GM12878 (cell line): ENCODE results near the gene MOCOS. TPM values are rescaled to one million over a fixed set of nuclear protein-coding genes. Genes with fewer than 3 reads are reported as not detected.

Source experiments
- ATAC-seq: fragments of 200-7000 bp; cut with Tn5 transposase; 3 replicates; pipeline ENCODE4 v1.9.1; 2020; ENCODE audit warnings: mild to moderate bottlenecking, moderate library complexity
- BruUV-seq: library from RNA; stranded (reverse); fragments of 400-500 nt; replicated peaks from 2 replicates; lab custom pipeline; 2021; lab: Mats Ljungman, UMichigan
- CTCF ChIA-PET: fragments of 300-600 bp; sonication (Branson Sonifier 250); formaldehyde crosslinking; extraction: SDS; loops from one replicate; lab custom pipeline; 2021; ENCODE audit warnings: inconsistent platforms; lab: Yijun Ruan, JAX
- POLR2A ChIA-PET: fragments of 350-600 bp; formaldehyde crosslinking; extraction: SDS; loops from one replicate; lab custom pipeline; 2021; ENCODE audit warnings: inconsistent platforms; lab: Charles Lee
- RAD21 ChIA-PET: fragments of 300-600 bp; sonication (Branson Sonifier 250); formaldehyde crosslinking; loops from one replicate; lab custom pipeline; 2023; ENCODE audit warnings: antibody characterized with exemption; ENCODE audit not compliant: unreplicated experiment; lab: Charles Lee
- SMC1A ChIA-PET: fragments of 300-600 bp; sonication (Branson Sonifier 250); formaldehyde crosslinking; loops from one replicate; lab custom pipeline; 2023; ENCODE audit not compliant: unreplicated experiment, uncharacterized antibody; lab: Charles Lee
- DNase-seq: peaks from one replicate; pipeline ENCODE4 v3.0.0-alpha.2; 2011; ENCODE audit warnings: low read depth, low spot score
- FAIRE-seq: peaks from 3 replicates; lab custom pipeline; 2011; peaks lifted over from hg19 to GRCh38; lab: Jason Lieb, UNC
- H2AFZ ChIP-seq: 2 replicates; pipeline ENCODE4 v1.6.0; 2011; ENCODE audit warnings: low read depth, low read length, control low read depth; ENCODE audit not compliant: control insufficient read depth
- H3K27ac ChIP-seq: 2 replicates; pipeline ENCODE4 v1.5.1; 2011; ENCODE audit warnings: control low read depth; ENCODE audit not compliant: control insufficient read depth, insufficient read depth
- H3K27me3 ChIP-seq, 2 experiments: replicated peaks in 1 of 2; 2 replicates each; pipeline versions ENCODE4 v1.6.0 to v1.6.1; 2011; ENCODE audit warnings: low read length in 1 of 2; ENCODE audit not compliant: control insufficient read depth in 2 of 2, insufficient read depth in 2 of 2
- H3K36me3 ChIP-seq, 2 experiments: 2 replicates each; pipeline ENCODE4 v1.5.1; 2011; ENCODE audit warnings: low read length in 1 of 2; ENCODE audit not compliant: control insufficient read depth in 2 of 2, insufficient read depth in 2 of 2
- H3K4me1 ChIP-seq: 2 replicates; pipeline ENCODE4 v1.6.1; 2011; ENCODE audit warnings: mild to moderate bottlenecking, low read length, moderate library complexity, mixed read lengths; ENCODE audit not compliant: control insufficient read depth, insufficient read depth
- H3K4me2 ChIP-seq: 2 replicates; pipeline ENCODE4 v1.6.0; 2011; ENCODE audit warnings: control low read depth; ENCODE audit not compliant: control insufficient read depth, insufficient read depth
- H3K4me3 ChIP-seq: fragments of 200-600 bp; sonication (generic); 2 replicates; pipeline ENCODE4 v1.5.1; 2016
- H3K79me2 ChIP-seq: 2 replicates; pipeline ENCODE4 v1.6.0; 2011; ENCODE audit warnings: low read length; ENCODE audit not compliant: control insufficient read depth, insufficient read depth
- H3K9ac ChIP-seq: 2 replicates; pipeline ENCODE4 v1.8.0; 2011; ENCODE audit warnings: low read length, control low read depth, mixed read lengths; ENCODE audit not compliant: control insufficient read depth, insufficient read depth
- H3K9me3 ChIP-seq: replicated peaks from 3 replicates; pipeline ENCODE4 v1.5.1; 2011; ENCODE audit warnings: mild to moderate bottlenecking, low read length; ENCODE audit not compliant: control insufficient read depth, insufficient read depth
- H4K20me1 ChIP-seq: 2 replicates; pipeline ENCODE4 v1.6.0; 2011; ENCODE audit not compliant: control insufficient read depth, insufficient read depth
- ASH2L ChIP-seq: fragments of 300-600, 200-600 bp; sonication (generic); IDR thresholded peaks from 2 replicates; pipeline ENCODE4 v1.6.1; 2017; ENCODE audit warnings: low read depth, mild to moderate bottlenecking, borderline replicate concordance
- GABPA ChIP-seq: IDR thresholded peaks from 2 replicates; pipeline ENCODE4 v1.6.1; 2014; ENCODE audit warnings: antibody characterized with exemption, low read depth, mild to moderate bottlenecking, inconsistent platforms
- LARP7 ChIP-seq: fragments of 450-650 bp; IDR thresholded peaks from 2 replicates; pipeline ENCODE4 v1.6.1; 2017; ENCODE audit warnings: mild to moderate bottlenecking
- MEF2A ChIP-seq: IDR thresholded peaks from 2 replicates; pipeline ENCODE4 v1.6.1; 2011; ENCODE audit warnings: low read depth, mild to moderate bottlenecking, low read length, moderate library complexity; ENCODE audit not compliant: insufficient read depth
- RAD21 ChIP-seq: IDR thresholded peaks from 2 replicates; pipeline ENCODE4 v1.6.1; 2011; ENCODE audit warnings: mild to moderate bottlenecking, low read depth, low read length, moderate library complexity; ENCODE audit not compliant: insufficient read depth
- in situ Hi-C: fragments of 300-500 bp; cut with MboI; formaldehyde crosslinking; loops from 9 replicates; pipeline ENCODE4 v1.14.3; 2018; ENCODE audit warnings: mixed read lengths
- intact Hi-C: fragments of 100-400 bp; cut with micrococcal nuclease; formaldehyde crosslinking; loops from one replicate; pipeline ENCODE4 v1.14.2; 2022; ENCODE audit not compliant: unreplicated experiment
- polyA plus RNA-seq, 11 experiments: library from polyadenylated mRNA; depleted of rRNA in 4 of 11; unstranded in 6 of 11; stranded (reverse) in 5 of 11; fragments of >200 nt; fragmentation: Nextera tagmentation in 4 of 11; fragmentation: Illumina TruSeq in 1 of 11; extraction: Ambion mirVana in 4 of 11; extraction: Trizol in 1 of 11; gene quantifications; 1 replicate in 1 of 11; 2 replicates in 10 of 11; pipeline versions ENCODE4 v1.2.1 to v1.2.3, GENCODE V29; 2011 to 2016; ENCODE audit warnings: inconsistent platforms in 2 of 11, missing spikeins in 2 of 11, low read depth in 1 of 11
- total RNA-seq, 4 experiments: library from RNA; depleted of rRNA in 3 of 4; stranded (reverse); fragments of >200 nt in 3 of 4; fragmentation: Illumina TruSeq in 1 of 4; extraction: Trizol in 1 of 4; gene quantifications; 2 replicates each; pipeline versions ENCODE4 v1.2.1 to v1.2.3, GENCODE V29; 2013 to 2021
- TF ChIP-seq, protein P1 (sequence below): fragments of 150-350 bp; IDR thresholded peaks from 2 replicates; pipeline ENCODE4 v1.6.1; 2014; ENCODE audit warnings: mild to moderate bottlenecking, low read depth, low read length
- TF ChIP-seq, protein P2 (sequence below): fragments of 450-650 bp; IDR thresholded peaks from 2 replicates; pipeline ENCODE4 v1.6.1; 2014; ENCODE audit warnings: mild to moderate bottlenecking

Gene MOCOS
- total and polyA plus RNA-seq, 10 of the 15 experiments (the other 5 are each of a cell fraction or from before 2014, with no cell fraction given), result 0.16 to 0.56 (median 0.33) TPM

DNA sequence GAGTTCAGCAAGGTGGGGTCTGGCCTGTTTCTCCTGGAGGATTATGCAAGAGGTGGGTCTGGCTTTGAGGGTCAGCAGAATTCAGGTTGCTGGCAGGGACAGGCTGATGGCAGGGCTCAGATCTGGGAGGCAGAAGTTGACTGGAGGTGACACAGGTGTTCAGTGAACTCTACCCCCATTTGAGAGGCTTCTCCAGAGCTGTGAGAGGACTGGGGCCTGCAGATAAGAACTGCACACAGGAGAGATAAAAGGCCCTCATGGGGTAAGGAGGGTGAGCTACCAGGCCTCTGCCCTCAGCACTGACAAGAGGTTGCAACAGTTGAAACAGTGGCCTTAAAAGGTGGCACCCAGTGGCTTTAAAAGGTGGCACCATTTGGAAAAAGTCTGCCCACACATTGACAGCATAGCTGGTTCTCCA is 13.1 kb downstream of the MOCOS start:
- Histone ChIP-seq H3K4me2 (no peak overlapping the region), H3K9ac (no peak overlapping the region), H3K4me3 (no peak overlapping the region), H4K20me1 (no peaks in the 10 kb centered on the region), H3K79me2 (no peaks in the 10 kb centered on the region), H3K9me3 (no peaks in the 10 kb centered on the region), H3K27ac (no peak overlapping the region), H3K27me3 (no peaks in the 10 kb centered on the region), H3K4me1 (no peaks in the 10 kb centered on the region; the same call in 1 of the 2 replicates), H3K36me3 (no peaks in the 10 kb centered on the region; a peak in 1 of 4 replicates), H2AFZ (no peak overlapping the region)
- no peak for DNase-seq
- no peak for FAIRE-seq
- intact Hi-C loops, result no loop called here
- ChIA-PET CTCF (no interaction called here), POLR2A (no interaction called here), SMC1A (interaction anchor here (1.5 kb wide), 1 partner anchor 10 kb away, joined by 3 read pairs; no protein-coding TSS in a partner anchor), RAD21 (no interaction called here)
- no TSS peak for BruUV-seq
- no peak for ATAC-seq
- TF ChIP-seq ASH2L, result no peak
- no peak for TF ChIP-seq LARP7
- TF ChIP-seq MEF2A, result no peak
- no peak for TF ChIP-seq GABPA
- TF ChIP-seq RAD21, result no peak
- TF ChIP-seq, protein P1, sequence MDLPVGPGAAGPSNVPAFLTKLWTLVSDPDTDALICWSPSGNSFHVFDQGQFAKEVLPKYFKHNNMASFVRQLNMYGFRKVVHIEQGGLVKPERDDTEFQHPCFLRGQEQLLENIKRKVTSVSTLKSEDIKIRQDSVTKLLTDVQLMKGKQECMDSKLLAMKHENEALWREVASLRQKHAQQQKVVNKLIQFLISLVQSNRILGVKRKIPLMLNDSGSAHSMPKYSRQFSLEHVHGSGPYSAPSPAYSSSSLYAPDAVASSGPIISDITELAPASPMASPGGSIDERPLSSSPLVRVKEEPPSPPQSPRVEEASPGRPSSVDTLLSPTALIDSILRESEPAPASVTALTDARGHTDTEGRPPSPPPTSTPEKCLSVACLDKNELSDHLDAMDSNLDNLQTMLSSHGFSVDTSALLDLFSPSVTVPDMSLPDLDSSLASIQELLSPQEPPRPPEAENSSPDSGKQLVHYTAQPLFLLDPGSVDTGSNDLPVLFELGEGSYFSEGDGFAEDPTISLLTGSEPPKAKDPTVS, result no peak
- TF ChIP-seq, protein P2, sequence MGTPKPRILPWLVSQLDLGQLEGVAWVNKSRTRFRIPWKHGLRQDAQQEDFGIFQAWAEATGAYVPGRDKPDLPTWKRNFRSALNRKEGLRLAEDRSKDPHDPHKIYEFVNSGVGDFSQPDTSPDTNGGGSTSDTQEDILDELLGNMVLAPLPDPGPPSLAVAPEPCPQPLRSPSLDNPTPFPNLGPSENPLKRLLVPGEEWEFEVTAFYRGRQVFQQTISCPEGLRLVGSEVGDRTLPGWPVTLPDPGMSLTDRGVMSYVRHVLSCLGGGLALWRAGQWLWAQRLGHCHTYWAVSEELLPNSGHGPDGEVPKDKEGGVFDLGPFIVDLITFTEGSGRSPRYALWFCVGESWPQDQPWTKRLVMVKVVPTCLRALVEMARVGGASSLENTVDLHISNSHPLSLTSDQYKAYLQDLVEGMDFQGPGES, result no peak
- in situ Hi-C loops, result no loop called here
